Measurements from ENCODE around the gene IL4I1. TPM values are rescaled to one million over a fixed set of nuclear protein-coding genes. Genes with fewer than 3 reads are reported as not detected.

The IL4I1 gene
- total RNA-seq, 2 experiments from 2014 or later = 1.4 to 1.7 TPM

DNA sequence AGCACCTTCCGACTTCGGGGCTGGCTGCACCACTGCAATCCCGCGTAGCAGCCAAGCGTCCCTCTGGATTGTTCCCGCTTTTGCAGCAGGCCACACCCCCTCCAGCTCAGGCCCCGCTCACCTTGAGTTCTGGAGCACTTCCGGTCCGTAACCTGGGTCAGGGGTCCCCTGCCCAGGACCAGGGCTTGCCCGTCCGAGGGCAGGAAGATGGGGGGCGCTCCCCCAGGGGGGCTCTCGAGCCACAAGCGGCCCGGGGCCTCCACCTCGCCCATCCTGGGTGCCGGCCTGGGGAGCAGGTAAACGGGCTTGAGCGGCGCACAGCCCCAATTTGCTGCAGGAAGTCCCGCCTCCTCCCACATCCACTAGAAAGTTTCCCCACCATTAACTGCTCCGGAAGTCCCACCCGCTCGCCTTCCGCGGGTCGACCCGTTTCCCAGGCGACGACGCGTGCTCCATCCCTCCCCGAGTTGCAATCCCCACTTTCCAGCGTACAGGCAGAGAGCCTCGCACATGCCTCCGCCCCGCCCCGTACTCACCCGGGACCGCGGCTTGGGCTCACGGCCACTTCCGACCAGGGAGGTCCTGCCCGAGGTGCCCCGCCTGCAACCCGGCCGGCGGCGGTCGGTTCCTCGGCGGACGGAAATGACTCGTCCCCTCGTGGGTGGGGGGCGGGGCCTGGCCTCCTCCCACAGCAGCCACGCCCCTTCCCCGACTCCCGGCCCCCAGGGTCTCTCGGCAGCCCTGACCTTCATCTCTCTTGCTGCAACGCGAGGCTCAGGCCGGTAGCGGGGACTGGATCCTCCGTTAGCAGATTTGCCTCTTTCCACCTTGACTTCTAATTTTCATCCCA is 29.5 kb downstream of the IL4I1 start, which contains the start of gene PNKP:
Gene PNKP (minus strand): TSS at position 644 of the 850 bp plus-strand sequence. CDS start 372 bp downstream, at position 272.
- Mint-ChIP-seq H3K27me3 (no peaks in the 10 kb centered on the region), H3K9me3 (no peaks in the 10 kb centered on the region), H3K36me3 (peaks cover 11% of the 10 kb centered on the region), H3K4me1 (peaks cover 32% of the 10 kb centered on the region), H3K4me3 (no peak within 1 kb of the TSS), H3K27ac (peak within 1 kb of the TSS; percentile 88)
- DNase-seq (peak; percentile 91), ATAC-seq (ENCODE audit: low read depth) (peak; percentile 37)
- POLR2A ChIA-PET = interaction anchor here (0.6 to 2.5 kb wide), 9 partner anchors 9 to 1206 kb away, joined by 3 to 25 read pairs (median 4); partner anchors contain the start of genes AKT1S1, FUZ, MED25 and PTOV1

DNA sequence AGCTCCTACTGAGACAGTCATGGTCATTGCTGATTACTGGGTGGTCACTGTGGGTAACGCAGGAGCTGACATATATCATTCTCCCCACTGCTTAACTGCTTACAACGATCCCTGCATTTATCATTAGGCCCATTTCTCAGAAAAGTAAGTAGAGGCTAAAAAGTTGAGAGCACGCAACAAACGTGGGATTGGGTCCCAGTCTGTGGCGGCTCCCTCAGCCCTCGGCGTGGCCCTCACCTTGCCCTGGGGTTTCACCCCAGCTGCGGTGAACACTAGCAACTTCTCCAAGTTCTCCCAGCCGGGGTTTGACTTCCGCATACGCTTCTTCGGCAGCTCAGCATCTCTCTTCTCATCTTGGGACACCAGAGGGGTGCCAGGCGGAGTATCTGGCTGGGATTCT is 31.8 kb downstream of the IL4I1 start:
- Mint-ChIP-seq H3K27me3 (no peaks in the 10 kb centered on the region), H3K4me3 (no peak overlapping the region), H3K36me3 (peaks cover 13% of the 10 kb centered on the region), H3K9me3 (no peaks in the 10 kb centered on the region), H3K27ac (no peak overlapping the region), H3K4me1 (peaks cover 20% of the 10 kb centered on the region)
- no peak for ATAC-seq (ENCODE audit: low read depth)
- POLR2A ChIA-PET = interaction anchor here (0.8 kb wide), 1 partner anchor 14 kb away, joined by 3 read pairs; no protein-coding TSS in a partner anchor
- no peak for DNase-seq

DNA sequence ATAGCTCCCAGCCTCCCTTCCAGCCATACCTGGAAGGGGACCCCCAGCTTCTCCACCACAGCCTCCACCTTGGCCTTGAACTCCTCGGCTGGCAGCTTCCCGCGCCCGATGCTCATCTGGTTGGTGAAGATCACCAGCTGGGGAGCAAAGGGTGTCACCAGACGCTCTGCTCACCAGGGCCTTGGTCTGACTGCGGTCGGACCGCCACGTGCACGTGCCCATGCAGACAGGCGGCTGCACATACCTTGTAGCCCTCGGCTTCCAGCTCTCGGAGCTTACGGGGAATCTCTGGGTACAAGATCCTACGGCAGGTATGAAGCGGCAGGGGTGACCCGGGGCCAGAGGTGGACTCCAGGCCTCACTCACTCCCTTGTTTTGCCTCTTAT is 32.8 kb downstream of the IL4I1 start:
- no peak for DNase-seq
- peaks cover 13% of the 10 kb centered on the region for H3K36me3 Mint-ChIP-seq
- no peaks in the 10 kb centered on the region for H3K27me3 Mint-ChIP-seq
- H3K4me3 Mint-ChIP-seq = no peak overlapping the region
- no peaks in the 10 kb centered on the region for H3K9me3 Mint-ChIP-seq
- POLR2A ChIA-PET = interaction anchor here (1.1 to 1.4 kb wide), 3 partner anchors 11 to 16 kb away, joined by 3 to 5 read pairs (median 3); partner anchors contain the start of gene PTOV1
- H3K27ac Mint-ChIP-seq = no peak overlapping the region
- H3K4me1 Mint-ChIP-seq = peaks cover 20% of the 10 kb centered on the region
- no peak for ATAC-seq (ENCODE audit: low read depth)

DNA sequence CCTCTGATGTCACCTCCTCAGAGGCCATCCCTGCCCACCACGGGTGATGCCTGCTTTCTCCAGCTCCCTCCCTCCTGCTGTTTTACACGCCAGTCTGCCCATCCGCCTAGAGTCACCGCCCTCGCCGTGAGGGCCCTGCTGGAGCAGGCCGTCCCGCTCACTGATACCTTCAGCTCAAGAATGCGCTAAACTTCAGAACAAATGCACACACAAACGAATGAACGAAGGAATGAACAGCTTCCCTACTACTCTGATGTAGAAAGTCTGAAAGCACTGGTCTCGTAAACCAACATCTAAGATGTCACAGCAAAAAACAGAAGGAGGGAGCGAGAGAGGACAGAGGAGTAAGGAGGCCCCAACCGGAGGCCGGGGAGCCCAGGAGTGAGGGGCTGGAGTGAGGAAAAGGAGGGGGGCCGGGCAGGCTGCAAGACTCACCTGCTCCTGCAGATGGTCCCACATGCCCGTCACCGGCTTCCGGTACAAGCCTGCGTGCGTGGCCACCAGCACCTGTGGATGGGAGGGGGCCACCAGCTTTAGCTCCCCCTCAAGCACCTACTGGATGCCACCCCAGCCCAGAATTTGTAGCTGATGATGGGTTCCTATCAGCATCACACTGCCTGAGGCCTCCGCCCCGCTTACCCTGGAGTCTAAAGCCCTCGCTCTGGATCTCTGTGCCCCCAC is 33.3 kb downstream of the IL4I1 start:
- Mint-ChIP-seq H3K9me3 (no peaks in the 10 kb centered on the region), H3K4me1 (peaks cover 18% of the 10 kb centered on the region), H3K27ac (no peak overlapping the region), H3K36me3 (peaks cover 14% of the 10 kb centered on the region), H3K27me3 (no peaks in the 10 kb centered on the region), H3K4me3 (no peak overlapping the region)
- DNase-seq (peak; percentile 25), ATAC-seq (ENCODE audit: low read depth) (no peak)
- POLR2A ChIA-PET = interaction anchor here (1.1 to 1.4 kb wide), 3 partner anchors 12 to 15 kb away, joined by 3 to 5 read pairs (median 3); partner anchors contain the start of gene PTOV1

DNA sequence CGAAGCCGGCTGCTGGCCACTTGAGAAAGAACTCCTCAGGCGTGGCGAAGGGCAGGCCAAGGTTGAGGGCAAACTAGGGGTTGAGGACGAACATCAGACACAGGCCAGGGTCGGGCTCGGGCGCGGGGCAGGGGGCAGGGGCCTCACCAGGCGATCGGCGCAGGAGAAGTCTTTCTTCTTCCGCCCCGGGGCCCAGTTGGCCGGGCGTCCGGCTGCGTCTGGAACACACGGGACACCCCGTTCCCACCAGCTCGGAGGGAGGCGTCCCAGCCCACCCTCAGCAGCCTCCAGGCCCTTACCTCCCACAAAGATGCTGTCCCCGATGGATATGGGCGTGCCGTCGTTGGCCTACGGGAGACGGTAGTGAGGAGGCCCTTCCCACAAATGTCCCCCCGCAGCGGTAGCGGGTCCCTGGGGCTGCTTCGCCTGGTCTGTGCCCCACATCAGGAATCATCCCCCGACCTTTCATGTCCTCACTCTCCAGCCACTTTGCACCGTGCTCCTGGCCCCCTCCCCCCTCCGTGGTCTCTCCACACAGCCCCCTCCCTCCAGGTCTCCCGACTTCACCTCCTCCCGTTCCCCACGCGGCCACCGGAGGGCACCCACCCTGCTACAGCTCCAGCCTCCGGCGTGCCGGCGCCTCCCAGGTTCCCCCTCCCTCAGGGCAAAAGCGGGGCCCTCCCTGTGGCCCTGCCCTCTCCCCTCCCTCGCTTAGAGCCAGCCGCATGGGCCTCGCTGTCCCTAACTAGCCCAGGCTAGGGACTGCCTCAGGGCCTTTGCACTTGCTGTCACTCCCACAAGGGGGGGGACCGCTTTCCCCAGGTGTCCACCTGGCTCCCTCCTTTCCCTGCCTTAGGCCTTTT is 34.1 kb downstream of the IL4I1 start:
- Mint-ChIP-seq H3K27ac (no peak overlapping the region), H3K9me3 (no peaks in the 10 kb centered on the region), H3K27me3 (no peaks in the 10 kb centered on the region), H3K4me3 (no peak overlapping the region), H3K4me1 (peaks cover 17% of the 10 kb centered on the region), H3K36me3 (peaks cover 14% of the 10 kb centered on the region)
- POLR2A ChIA-PET = interaction anchor here (1.2 to 1.4 kb wide), 2 partner anchors 12 to 13 kb away, joined by 3 to 5 read pairs; partner anchors contain the start of gene PTOV1
- DNase-seq (peak; percentile 42), ATAC-seq (ENCODE audit: low read depth) (no peak)

DNA sequence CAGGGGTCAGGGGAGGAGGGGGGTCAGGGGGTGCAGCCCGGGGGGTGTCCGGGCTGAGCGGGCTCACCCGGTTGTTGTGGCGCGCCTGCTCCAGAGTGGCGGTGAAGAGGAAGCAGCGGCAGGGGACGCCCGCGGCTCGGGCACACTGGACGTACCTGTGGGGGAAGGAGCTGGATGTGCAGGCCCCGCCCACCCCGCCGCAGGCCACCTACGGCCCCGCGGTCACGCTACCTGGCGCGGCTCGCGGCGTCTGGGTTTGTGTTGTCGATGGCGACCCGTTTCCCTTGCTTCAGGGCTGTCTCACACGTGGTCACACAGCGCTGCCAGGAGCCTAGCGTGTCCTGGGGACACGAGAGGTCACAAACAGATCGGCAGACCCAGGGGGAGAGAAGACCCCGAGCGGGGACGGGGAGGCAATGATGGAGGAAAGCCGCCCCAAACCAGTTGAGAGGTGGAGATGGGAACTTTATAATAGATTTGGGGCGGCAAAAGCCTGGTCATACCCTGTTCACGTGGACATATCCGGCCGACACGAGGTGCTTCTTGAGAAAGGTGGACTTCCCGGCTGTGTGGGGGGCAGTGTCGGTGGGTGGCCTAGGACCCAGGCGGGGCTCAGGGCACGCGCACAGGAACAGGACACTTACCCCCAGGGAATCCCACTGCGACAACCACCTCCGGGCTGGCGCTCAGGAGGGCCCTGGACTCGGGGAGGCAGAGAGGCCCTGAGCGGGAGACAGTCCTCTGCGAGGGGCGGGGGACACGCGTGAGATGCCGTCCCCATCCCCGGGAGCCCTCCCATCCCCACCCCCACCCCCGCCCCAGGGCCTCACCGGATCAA is 34.9 kb downstream of the IL4I1 start:
- no peaks in the 10 kb centered on the region for H3K9me3 Mint-ChIP-seq
- H3K4me1 Mint-ChIP-seq = peaks cover 16% of the 10 kb centered on the region
- no peak overlapping the region for H3K4me3 Mint-ChIP-seq
- peaks cover 14% of the 10 kb centered on the region for H3K36me3 Mint-ChIP-seq
- ATAC-seq (ENCODE audit: low read depth) (no peak), DNase-seq (no peak)
- no peak overlapping the region for H3K27ac Mint-ChIP-seq
- no peaks in the 10 kb centered on the region for H3K27me3 Mint-ChIP-seq
- POLR2A ChIA-PET = no interaction called here

DNA sequence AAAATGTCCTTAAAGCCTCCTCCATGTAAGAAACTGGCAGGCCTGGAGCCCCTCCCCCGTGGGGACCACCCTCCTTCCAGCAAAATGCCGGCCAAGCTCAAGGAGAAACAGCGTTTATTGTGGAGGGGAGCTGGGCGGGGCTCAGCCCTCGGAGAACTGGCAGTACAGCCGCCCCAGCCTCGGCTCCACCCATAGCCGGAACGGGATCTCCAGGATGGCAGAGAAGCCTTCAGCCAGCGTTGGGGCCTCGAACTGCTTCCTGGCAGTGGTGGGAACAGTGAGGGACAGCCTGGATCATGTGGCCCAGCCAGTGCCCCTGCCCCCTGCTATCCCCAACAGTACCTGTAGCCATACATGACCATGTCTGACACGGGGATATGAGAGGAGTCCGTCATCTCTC is 35.6 kb downstream of the IL4I1 start:
- no peak overlapping the region for H3K27ac Mint-ChIP-seq
- POLR2A ChIA-PET = interaction anchor here (1.1 kb wide), 1 partner anchor 41 kb away, joined by 3 read pairs; no protein-coding TSS in a partner anchor
- no peak overlapping the region for H3K4me3 Mint-ChIP-seq
- ATAC-seq (ENCODE audit: low read depth) (no peak), DNase-seq (no peak)
- peaks cover 14% of the 10 kb centered on the region for H3K36me3 Mint-ChIP-seq
- H3K9me3 Mint-ChIP-seq = no peaks in the 10 kb centered on the region
- H3K4me1 Mint-ChIP-seq = peaks cover 13% of the 10 kb centered on the region
- no peaks in the 10 kb centered on the region for H3K27me3 Mint-ChIP-seq

DNA sequence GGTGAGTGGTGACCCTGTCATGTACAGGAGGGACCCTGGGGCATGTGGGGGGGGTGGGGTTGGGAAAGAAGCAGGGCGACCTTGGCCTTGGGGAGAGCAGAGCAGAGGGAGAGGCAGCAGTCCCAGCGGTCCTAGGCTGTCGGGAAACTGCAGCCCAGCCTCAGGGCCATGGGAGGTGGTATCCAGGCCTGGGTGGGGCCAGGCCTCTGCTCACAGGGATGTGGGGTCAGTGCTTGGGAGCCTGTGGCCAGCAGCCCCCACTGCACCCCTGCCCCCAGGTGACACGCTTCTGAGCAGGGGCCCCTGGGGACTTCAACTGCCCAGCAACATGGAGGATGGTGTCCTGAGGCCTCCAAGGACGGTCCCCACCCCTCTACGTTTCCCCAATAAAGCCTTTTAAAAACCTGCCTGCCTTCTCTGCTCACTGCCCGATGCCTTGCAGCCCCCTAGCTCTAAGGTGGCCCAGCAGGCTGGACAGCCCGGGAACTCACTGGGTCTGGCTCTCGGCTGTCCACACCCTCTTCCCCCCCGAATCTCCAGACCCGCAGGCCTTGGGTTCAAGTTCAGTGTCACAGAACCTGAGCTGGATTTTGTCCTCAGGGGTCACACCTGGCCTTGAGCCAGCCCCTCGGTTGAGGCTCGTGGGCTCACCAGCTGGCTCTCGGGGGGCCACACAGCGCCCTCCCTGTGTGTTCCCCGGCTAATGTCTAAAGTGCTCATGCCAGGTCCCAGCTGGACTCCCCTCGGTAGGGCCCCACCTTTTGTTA is 36.2 kb downstream of the IL4I1 start:
- Mint-ChIP-seq H3K4me1 (peaks cover 8% of the 10 kb centered on the region), H3K36me3 (peaks cover 12% of the 10 kb centered on the region), H3K4me3 (no peak overlapping the region), H3K9me3 (no peaks in the 10 kb centered on the region), H3K27ac (no peak overlapping the region), H3K27me3 (no peaks in the 10 kb centered on the region)
- DNase-seq (peak; percentile 26), ATAC-seq (ENCODE audit: low read depth) (no peak)
- POLR2A ChIA-PET = interaction anchor here (1.1 kb wide), 1 partner anchor 41 kb away, joined by 3 read pairs; no protein-coding TSS in a partner anchor

DNA sequence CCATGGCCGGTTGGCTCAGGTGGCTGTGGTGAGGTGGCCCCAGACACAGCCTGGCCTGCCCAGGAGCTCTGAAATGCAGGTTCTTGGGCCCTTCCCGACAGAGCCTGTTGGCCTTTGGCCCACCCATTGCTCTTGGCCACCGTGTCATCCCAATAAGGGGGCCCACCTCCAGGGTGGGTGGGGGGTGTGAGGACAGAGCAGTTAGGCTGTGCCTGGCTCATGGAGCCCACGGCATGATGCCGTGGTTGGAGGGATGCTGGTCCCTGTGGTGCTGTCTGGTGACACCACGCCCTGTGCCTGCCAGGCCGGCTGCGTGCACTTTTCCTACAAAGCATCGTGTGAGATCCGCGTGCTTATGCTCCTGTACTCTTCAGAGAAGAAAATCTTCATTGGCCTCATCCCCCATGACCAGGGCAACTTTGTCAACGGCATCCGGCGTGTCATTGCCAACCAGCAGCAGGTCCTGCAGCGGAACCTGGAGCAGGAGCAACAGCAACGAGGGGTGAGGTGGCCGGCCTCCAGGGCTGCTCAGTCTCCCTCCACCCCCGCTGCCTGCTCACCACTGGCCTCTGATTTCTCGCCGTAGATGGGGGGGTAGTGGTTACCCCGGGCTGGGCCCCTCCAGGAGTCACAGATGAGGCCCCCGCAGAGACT is 36.9 kb downstream of the IL4I1 start:
- POLR2A ChIA-PET = interaction anchor here (1.1 kb wide), 1 partner anchor 40 kb away, joined by 3 read pairs; no protein-coding TSS in a partner anchor
- H3K9me3 Mint-ChIP-seq = no peaks in the 10 kb centered on the region
- ATAC-seq (ENCODE audit: low read depth) = no peak
- H3K4me1 Mint-ChIP-seq = peaks cover 5% of the 10 kb centered on the region
- no peaks in the 10 kb centered on the region for H3K27me3 Mint-ChIP-seq
- no peak for DNase-seq
- no peak overlapping the region for H3K27ac Mint-ChIP-seq
- no peak overlapping the region for H3K4me3 Mint-ChIP-seq
- peaks cover 10% of the 10 kb centered on the region for H3K36me3 Mint-ChIP-seq

DNA sequence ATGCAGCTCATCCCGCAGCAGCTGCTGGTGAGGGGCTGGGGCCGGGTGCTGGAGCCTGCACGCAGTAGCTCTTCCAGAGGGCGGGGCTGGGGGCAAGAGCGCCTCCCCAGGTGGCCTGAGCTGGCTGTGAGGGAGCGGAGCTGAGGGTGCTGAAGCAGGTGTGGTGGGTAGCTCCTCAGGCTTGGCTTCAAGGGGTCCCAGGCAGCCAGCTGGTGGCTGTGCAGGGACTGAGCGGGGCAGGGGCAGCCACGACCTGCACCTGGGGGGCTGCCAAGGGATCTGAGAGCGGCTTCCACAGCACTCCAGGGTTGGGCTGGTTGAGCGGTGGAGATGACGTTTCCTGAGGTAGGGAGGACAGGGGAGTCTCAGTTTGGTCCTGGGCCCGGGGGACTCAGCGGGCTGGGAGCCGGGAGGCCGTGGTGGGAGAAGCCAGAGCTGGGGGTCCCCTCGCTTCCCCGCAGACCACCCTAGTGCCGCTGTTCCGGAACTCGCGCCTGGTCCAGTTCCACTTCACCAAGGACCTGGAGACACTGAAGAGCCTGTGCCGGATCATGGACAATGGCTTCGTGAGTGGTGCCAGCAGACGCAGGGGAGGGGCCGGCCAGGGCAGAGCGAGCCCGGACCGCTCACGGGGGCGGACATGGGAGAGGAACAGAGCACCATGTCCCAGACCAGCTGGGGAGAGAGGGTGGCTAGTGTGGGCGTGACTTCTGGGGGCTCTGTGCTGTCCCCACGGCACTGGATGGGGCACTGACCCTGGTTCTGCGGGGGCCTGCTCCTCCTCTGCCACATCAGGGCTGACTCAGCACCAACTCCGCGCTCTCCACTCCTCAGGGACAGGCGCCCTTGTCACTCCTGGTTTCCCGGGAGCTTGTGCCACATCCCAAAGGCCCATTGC is 38.4 kb downstream of the IL4I1 start:
- peaks cover 5% of the 10 kb centered on the region for H3K4me1 Mint-ChIP-seq
- H3K27me3 Mint-ChIP-seq = no peaks in the 10 kb centered on the region
- H3K27ac Mint-ChIP-seq = no peak overlapping the region
- DNase-seq = no peak
- H3K9me3 Mint-ChIP-seq = no peaks in the 10 kb centered on the region
- no peak overlapping the region for H3K4me3 Mint-ChIP-seq
- POLR2A ChIA-PET = interaction anchor here (0.6 to 1.7 kb wide), 2 partner anchors 9 to 617 kb away, joined by 3 read pairs; no protein-coding TSS in a partner anchor
- peaks cover 5% of the 10 kb centered on the region for H3K36me3 Mint-ChIP-seq
- no peak for ATAC-seq (ENCODE audit: low read depth)

Measured in activated naive CD8-positive, alpha-beta T cell treated with anti-CD3 and anti-CD28 coated beads, Interleukin-2, amount 10 ng/mL, durations not matched to agents 7 days and 5 days (primary cell).